GM06990 (cell line): ENCODE data around the gene IKBKE.

Experiments used
- DNase-seq: peaks from one replicate; pipeline ENCODE4 v3.0.0-alpha.2; 2011; ENCODE audit not compliant: insufficient read length; ENCODE audit errors: extremely low read depth
- H3K27me3 ChIP-seq: replicated peaks from 2 replicates; pipeline ENCODE4 v1.6.0; 2011; ENCODE audit warnings: low read length; ENCODE audit not compliant: control insufficient read depth, insufficient read depth
- H3K36me3 ChIP-seq: 2 replicates; pipeline ENCODE4 v1.5.1; 2011; ENCODE audit warnings: low read length; ENCODE audit not compliant: control insufficient read depth, insufficient read depth
- H3K4me3 ChIP-seq: replicated peaks from 2 replicates; pipeline ENCODE4 v1.5.1; 2011; ENCODE audit warnings: low read depth, mild to moderate bottlenecking, control low read depth, low read length
- TF ChIP-seq, protein P1 (sequence below): IDR thresholded peaks from 2 replicates; pipeline ENCODE4 v1.5.1; 2011; ENCODE audit warnings: low read length, control low read depth, mild to moderate bottlenecking, inconsistent platforms; ENCODE audit not compliant: insufficient read depth, poor library complexity, severe bottlenecking

The IKBKE gene

GRCh38 chr1:206516728-206516990 is 46.4 kb downstream of the IKBKE start:
- Histone ChIP-seq H3K27me3 (no peaks in the 10 kb centered on the region; the same call in 1 of the 2 replicates), H3K36me3 (no peaks in the 10 kb centered on the region), H3K4me3 (no peak overlapping the region)
- DNase-seq: no peak
- TF ChIP-seq, protein P1, sequence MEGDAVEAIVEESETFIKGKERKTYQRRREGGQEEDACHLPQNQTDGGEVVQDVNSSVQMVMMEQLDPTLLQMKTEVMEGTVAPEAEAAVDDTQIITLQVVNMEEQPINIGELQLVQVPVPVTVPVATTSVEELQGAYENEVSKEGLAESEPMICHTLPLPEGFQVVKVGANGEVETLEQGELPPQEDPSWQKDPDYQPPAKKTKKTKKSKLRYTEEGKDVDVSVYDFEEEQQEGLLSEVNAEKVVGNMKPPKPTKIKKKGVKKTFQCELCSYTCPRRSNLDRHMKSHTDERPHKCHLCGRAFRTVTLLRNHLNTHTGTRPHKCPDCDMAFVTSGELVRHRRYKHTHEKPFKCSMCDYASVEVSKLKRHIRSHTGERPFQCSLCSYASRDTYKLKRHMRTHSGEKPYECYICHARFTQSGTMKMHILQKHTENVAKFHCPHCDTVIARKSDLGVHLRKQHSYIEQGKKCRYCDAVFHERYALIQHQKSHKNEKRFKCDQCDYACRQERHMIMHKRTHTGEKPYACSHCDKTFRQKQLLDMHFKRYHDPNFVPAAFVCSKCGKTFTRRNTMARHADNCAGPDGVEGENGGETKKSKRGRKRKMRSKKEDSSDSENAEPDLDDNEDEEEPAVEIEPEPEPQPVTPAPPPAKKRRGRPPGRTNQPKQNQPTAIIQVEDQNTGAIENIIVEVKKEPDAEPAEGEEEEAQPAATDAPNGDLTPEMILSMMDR: no peak

DNA sequence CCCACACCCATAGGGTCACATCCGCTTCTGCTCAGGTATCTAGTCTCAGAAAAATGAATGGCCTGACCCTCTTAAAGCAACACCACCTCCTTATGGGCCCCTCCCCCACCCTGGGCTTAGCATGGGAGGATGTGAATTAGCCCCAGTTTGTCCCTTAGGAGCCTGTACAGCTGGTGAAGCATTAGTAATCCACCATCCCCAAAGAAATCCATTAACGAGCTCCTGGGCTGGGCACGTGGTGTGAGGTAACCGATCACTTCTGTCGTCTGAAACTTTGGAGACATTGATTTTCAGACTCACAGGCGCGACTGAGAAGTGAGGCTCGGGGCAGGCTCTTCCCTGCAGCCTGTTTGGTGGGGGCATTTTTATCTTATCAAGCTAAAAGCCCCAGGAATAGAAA is 47.5 kb downstream of the IKBKE start:
- H3K27me3 ChIP-seq: no peaks in the 10 kb centered on the region; the same call in 1 of the 2 replicates
- TF ChIP-seq, protein P1: no peak
- no peak overlapping the region for H3K4me3 ChIP-seq
- H3K36me3 ChIP-seq: no peaks in the 10 kb centered on the region
- no peak for DNase-seq

DNA sequence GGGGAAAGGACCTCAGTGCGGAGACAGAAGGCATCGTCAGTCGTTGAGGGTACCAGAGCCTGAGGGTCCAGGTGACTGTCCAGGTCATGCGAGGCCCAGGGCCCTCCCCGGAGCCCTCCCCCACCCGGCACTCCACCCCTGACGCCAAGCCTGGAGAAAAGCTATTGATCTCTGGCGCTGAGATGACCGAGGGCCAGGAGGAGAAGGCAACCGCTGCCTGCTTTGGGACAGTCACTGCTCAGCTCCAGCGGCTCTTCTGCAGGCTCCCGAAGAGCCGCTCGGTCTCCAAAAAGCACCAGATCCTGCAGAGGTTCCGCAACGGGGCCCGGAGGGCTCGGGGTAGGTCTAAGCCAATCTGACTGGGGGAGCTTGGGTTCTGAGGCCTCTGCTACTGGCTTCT is 47.9 kb downstream of the IKBKE start:
- Histone ChIP-seq H3K36me3 (no peaks in the 10 kb centered on the region), H3K27me3 (no peaks in the 10 kb centered on the region; the same call in 1 of the 2 replicates), H3K4me3 (no peak overlapping the region)
- TF ChIP-seq, protein P1: no peak
- no peak for DNase-seq

GRCh38 chr1:206518743-206519142 is 48.5 kb downstream of the IKBKE start:
- TF ChIP-seq, protein P1: no peak
- Histone ChIP-seq H3K36me3 (no peaks in the 10 kb centered on the region), H3K27me3 (no peaks in the 10 kb centered on the region; the same call in 1 of the 2 replicates), H3K4me3 (no peak overlapping the region)
- no peak for DNase-seq

GRCh38 chr1:206521127-206521526 is 50.9 kb downstream of the IKBKE start:
- Histone ChIP-seq H3K36me3 (no peaks in the 10 kb centered on the region), H3K27me3 (no peaks in the 10 kb centered on the region; the same call in 1 of the 2 replicates), H3K4me3 (no peak overlapping the region)
- no peak for DNase-seq
- TF ChIP-seq, protein P1: no peak

DNA sequence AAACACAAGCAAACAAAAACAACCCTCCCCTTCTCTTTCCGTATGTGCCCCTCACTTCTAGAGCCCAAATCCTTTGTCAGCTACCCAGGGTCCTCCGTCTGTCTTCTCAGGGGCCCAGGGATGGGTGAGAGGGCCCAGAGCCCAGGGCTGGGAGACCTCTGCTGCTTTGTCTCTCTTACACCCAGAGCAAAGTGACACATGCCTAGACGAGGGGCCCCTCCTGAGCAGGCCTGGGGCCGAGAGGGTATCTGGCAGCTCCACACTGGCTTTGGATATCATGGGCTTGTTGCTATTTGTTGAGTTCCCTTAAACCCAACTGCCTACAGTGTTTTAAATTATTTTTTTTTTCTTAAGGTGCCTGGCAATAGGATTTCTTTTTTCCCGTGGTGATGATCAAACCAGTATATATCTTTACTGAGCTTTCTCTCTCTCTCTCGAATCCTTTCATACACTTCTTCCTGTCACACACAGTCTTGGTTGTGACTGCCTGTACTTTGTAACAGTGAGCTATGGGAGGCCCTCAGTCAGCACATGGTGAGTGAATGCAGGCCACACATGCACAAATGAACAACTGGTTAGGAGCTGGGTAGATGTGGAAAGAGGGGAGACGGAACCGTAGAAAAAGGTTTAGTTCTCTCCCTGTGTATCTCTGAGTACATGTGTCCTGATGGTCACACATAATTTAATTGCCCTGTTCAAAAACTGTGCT is 51.6 kb downstream of the IKBKE start:
- no peak overlapping the region for H3K4me3 ChIP-seq
- DNase-seq: no peak
- TF ChIP-seq, protein P1: no peak
- no peaks in the 10 kb centered on the region; the same call in 1 of the 2 replicates for H3K27me3 ChIP-seq
- no peaks in the 10 kb centered on the region for H3K36me3 ChIP-seq
